Measurements from ENCODE around the gene ATP8A2.

The ATP8A2 gene

DNA sequence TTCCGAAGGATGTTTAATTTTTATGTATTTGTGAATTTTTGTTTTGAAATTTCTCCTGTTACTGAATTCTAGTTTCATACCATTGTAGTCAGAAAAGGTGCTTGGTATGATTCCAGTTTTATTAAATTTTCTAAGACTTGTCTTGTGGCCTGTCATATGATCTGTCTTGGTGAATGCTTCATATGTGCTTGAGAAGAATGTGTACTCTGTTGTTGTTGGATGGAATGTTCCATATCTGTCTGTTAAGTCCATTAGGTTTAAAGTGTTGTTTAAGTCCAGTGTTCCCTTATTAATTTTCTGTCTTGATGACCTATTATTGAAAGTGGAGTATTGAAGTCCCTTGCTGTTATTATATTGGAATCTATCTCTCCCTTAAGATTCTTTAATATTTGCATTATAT lies 273.9 kb downstream of the ATP8A2 start:
- DNase-seq: no peak

DNA sequence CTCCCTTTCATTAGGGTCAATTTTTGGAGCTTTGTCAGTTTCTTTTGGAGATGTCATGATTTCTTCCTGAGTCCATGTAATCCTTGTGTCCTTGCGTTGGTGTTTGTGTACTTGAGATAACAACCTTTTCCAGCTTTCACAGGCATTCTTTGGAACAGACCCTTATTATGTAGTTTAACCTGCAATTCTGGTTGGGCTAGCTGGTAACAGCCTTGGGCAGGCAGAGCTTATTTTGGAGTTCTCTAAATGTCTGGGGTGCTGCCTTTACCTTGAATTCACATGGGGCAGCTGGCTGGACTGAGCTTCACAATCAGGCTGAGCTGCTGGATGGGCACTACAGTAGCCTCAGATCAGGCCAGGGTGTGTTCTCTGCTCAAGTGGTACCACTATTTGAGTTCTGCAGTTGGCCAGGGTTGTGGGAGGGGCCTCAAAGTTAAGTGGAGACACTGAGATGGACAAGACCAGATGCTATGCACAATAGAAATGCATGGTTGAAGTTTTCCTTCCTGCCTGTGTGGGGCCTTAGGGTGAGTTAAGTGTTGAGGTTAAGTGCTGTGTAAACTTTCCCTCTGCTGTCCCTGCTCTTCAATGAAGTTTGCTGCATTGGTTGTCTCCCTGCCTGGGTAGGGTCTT lies 277.3 kb downstream of the ATP8A2 start:
- DNase-seq: no peak

DNA sequence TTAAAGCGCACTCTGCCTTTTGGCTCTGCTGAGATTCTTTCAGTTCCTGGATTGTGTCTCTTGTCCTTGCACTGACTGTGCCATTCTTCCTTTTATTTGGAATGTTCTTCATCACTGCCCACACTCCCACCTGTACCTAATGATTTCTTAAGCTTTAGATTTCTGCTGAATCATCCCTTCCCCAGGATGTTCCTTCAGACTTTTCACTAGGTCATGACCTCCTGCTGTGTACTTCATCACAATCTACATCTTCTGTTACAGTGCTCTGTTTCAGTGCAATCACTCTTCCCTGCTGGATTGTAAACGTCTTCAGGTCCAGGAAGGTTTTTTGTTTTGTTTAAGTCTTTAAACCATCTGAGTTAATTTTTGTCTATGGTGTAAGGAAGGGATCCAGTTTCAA lies 281.0 kb downstream of the ATP8A2 start:
- DNase-seq: no peak

DNA sequence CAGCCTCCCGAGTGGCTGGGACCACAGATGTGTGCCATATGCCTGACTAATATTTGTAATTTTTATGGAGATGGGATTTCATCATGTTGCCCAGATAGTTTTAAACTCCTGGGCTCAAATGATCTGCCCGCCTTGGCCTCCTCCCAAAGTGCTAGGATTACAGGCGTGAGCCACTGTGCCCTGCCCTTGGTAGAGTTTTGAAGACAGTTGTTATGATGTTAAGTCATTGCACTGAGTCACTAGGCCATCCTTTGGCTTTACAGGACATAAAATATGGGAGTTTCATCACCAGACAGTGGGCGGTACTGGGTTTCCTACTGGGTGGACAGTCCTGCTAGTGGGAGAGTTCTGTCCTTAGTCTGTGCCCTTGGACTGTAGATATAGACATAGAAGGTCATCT lies 282.5 kb downstream of the ATP8A2 start:
- DNase-seq: no peak

DNA sequence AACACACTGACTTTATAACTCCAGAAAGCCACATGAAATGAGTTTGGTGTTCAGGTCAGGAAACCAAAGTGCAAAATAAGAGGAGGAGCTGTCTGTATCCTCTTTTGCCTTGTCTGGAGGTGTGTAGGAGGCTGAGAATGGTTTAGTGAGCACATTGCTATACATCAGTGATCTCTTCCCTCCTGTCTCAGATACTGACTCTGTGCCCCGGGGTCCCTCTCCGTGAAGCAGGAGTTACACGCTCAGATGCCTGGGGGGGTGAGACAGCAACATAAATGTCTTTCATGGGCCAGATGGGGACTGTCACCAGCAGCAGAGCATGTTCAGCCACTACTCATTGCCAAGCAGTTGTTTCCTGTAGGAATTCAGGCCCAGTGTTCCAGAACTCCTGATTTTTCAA lies 285.4 kb downstream of the ATP8A2 start:
- no peak for DNase-seq

DNA sequence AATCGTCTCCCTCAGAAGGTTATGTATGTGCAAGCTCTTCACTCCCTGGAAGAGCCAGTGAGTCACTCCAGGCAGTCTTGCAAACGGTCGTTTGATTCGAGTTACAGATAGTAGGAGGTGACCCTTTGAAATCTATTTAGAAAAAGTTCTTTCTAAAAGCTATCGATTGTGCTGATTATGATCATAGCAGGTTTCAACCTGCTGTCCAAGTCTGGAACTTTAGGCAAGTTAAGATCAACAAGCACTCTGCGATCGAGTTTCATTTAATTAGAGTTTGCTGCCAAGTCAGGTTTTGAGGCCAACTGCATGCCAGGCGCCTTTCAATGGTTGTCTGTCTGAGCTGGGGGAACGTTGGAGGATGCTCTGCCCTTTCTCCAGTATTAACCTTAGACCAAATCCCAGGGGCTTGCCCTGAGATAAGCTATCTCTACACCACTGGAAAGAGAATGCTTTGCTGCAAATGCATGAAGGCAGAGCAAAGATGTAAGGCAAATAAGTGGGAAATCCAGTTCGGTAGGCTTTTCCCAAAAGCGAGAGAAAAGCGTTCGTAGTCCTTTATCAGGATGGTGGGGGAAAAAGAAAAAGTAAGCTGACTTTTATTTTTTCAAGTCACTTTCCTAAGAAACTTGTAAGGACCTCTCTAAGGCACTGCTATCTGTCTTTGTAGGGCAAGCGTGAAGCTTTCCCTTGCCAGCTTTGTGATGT lies 287.5 kb downstream of the ATP8A2 start:
- peak; percentile 0 for DNase-seq

DNA sequence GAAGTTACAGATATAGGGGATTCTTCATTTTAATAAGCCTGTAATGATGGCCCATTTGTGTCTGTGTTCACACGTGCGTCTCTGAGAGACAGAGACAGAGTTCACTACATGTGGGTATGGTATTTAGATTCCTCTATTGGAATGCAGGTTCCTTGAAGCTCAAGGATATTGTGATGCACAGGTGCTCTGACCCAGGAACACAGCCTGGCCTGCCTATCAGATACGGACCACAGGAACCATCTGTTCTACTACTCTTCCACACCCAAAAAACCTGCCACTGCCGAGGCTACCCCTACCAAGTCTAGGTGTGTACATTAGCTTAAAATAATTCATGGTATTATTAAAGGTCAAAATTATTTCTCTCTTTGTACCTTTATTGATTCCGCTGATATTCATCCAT lies 289.2 kb downstream of the ATP8A2 start:
- no peak for DNase-seq

DNA sequence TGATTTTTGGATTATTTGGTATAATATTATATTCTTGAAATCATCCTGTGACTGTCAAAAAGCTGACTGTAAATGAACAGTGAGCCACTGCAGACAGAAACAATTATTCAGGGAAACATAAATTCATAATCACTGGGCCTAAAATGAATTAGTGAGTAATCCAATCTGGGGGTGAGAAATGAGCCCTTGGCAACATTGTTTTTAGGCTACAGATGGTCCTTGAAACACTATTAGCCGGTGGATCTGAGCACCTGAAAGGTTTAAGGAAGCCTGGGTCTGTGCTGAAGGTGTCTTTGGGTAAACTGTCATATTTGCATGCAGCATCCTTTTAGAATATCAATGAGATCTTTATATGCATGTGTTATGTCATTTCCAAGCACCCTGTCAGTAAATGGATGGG lies 290.7 kb downstream of the ATP8A2 start:
- DNase-seq: no peak

DNA sequence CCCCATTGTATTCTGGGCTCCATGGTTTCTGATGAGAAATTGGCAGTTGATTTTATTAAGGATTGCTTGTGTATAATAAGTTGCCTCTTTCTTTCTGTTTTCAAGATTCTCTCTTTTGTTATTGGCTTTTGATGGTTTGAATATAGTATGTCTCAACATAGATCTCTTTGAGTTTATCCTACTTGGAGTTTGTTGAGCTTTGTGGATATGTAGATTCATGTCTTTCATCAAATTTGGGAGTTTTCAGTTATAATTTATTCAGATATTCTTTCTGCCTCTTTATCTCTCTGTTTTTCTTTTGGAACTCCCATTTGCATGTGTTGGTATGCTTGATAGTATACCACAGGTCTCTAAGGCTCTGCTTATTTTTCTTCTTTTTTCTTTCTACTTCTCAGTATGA lies 296.6 kb downstream of the ATP8A2 start:
- DNase-seq: no peak

DNA sequence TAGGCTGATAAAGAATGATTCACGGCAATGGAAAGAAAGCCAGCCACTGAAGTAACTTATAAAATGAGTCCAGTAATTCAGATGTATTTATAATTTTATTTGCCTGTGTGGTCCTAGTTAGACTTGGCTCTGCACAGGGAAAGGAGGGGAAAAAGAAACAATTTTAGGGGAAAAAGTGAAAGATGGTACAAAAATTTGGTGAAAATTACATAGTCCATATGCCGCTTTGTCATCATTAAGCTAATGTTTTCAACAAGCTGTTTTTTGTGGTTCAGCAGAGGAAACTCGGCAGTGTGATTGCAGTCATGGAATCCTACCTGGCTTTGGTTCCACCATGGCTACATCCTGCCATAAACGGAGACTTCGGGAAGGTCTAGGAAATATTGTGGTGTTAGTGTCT lies 301.9 kb downstream of the ATP8A2 start:
- DNase-seq: no peak

DNA sequence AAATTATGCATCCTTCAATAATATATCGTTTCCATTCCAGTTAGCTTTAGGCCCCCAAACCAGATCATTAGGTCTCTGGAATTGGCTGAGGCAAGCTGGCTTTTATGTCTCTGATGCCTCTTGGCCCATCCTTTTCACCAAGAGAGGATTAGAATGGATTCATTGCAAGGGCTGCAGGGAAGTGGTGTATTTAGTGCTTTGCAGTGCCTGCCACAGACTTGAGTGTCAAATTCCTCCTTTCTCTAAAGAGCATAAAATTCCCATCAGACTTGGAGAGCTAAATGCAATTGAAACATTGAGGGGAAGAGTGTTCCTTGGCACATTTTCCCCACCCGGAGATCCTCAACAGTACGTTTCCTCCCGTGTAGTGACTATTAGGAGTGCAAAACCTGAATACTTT lies 302.6 kb downstream of the ATP8A2 start:
- DNase-seq: no peak

DNA sequence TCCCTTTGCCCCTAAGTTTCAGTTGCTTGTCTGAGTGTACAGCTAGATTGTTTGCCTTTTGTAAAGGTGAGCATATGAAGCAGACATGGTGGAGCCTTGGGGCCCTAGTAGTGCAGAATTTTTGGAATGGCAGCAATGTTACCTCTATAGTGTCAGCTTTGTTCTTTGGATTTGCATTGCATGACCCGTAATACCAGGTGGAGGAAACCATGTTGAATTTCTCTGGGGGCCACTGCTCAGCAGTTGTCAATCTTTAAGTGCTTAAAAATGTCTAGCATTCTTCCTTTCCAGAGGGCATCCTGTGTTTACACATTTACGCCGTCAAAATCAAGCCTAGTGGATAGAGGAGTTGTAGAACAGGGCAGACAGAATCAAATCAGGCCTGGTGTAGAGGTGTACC lies 303.3 kb downstream of the ATP8A2 start:
- no peak for DNase-seq

DNA sequence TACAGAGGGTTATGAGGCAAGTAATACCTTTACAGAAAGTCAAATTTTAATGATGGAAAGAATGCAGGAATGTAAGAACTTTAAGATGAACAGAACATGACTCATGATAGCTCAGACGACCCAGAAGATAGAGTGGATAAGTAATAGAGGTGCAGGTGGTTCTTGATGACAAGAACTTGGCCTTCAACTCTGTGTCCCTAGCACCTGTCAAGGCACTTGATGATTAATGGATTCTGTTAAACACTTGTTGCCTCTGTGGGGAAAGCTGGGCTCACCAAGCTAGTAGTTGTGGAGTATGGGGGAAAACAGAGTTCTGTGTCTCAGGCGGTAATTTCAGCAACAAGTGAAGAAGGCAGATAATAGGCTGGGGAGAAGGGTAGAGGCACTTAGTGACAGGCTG lies 306.2 kb downstream of the ATP8A2 start:
- no peak for DNase-seq

DNA sequence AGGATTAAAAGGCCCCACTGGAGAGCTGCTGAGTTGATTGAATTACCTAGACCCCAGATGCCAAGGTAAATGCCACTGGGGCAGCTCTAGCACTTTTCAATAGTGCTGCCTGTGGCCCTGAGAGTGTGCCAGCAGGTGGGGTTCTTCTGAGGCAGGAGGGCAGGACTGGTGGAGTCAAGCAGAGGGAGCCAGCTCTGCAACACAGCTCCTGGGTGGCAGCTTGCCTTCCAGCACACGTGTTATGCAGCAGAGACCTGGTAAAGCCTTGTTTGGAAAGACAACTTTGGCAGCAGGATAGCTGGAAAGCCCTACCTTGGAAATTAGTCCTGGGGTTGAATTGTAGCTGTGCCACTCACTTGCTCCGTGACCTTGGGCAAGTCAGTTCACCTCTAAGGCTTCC lies 306.6 kb downstream of the ATP8A2 start:
- no peak for DNase-seq

DNA sequence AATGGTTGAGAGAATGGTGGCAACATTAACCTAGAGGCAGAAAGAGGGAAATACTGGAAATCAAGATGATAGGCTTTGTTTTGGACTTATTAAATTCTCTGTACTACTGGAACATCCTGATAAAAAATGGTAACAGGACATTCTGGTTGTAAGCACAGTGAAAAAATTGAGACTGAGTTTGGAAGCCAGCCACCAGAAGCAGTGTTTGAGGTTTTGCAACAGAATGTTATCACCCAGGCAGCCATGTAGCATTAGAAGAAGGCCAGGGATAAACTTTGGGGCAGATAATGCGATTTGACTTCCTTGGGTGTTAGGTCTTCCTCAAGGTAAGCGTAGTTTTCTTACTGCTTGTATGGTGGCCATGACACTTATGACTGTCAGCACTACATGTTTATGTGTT lies 307.4 kb downstream of the ATP8A2 start:
- no peak for DNase-seq

DNA sequence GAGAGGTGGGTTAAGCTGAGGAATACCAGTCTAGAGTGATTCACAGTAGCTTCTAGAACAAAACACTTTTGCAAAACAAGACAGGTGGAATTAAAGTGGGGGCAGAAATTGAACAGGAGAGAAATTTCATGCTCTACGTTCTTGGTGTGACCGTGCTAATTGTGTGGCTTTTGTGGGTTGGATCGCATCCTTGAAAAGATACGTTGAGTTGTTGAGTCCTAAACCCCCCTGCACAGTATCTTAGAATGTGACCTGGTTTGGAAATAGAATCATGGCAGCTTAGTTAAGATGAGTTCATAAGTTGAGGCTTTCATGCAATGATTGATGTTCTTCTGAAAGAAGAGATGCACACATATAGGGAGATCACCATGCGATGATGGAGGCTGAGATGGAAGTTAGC lies 308.2 kb downstream of the ATP8A2 start:
- no peak for DNase-seq

DNA sequence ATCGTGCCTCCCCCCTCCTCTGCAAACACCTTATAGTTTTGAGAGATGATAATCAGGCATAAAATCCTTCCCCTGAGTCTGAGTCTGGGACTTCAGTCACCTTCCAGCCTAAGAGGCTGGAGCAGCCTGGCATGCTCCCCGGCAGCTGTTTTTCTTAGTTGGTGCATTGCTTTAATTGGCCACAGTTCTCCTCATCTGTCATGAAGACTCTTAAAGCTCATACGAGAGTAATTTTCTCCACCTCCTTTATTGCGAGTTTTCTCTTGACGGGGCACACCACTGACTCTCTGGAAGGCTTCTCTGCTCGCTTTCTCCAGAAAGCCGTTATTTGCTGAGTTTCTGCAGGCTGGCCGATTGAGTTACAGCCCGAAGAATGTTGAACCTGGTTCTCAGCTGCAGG lies 310.5 kb downstream of the ATP8A2 start:
- DNase-seq: no peak

DNA sequence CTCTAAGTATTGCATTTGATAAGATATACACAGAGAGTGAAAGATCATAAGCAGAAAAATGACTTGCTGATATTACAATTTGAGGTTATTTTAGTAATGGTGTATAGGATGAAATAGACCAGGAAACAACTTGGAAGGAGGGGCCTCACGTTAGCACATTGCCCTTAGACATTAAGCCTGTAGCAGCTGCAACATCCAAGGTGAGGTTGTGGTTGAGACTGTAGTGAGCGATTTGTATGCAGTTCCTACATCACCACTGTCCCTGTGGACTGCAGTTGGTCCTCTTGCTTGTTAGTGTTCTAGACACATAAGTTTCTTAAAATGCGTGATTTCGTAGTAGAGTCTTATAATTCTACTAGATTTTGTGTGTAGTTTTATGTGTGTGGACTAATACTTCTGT lies 311.3 kb downstream of the ATP8A2 start:
- DNase-seq: no peak

DNA sequence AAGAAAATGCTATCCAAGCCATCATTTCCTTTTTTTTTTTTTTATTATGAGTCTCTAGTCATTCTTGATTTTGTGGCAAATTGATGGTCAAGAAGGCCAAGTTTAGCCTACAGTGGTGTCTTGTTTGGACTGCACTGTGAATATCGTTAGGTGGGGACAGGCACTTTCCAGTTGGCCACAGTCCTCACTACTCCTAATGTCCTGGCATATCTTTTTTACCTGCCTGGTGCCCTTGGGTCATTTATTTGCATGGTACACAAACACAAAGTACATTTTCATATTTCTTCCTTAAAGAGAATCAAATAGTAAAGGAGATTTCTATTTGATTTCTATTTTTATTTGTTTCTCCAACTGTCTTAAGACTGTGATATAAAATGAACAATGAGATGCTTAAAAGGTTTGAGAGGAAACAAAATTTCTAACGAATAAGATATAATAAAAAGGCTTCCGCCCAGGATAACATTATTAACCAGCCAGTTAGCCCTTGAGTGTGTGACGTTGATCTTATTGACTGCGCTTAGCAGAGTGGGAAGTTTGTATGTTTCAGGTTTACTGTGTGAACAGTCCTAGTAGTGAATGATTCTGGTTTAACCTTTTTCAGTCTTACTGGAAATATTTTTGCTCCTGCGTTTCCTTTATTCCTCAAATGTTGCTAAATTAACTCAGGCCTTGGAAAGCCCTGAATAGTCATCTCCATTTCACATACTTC lies 312.0 kb downstream of the ATP8A2 start:
- DNase-seq: no peak

DNA sequence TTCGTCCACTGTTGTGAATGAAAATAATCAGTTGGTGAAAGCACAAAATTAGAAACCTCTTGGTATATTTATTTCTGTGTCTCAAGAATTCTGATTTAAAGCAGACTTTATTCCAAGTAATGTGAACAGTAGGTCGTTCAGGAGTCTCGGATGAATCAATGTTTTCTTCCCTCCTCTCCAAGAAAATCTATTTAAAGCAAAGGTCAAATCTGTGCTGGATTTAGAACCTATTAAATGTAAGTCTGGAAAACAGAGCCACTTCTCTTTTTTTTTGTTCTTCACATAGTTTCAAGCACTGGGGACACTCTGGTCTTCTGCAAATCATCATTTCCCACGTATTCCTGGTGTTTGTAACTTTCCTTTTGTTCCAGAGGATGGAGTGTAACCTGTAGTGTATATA lies 312.7 kb downstream of the ATP8A2 start:
- no peak for DNase-seq

DNA sequence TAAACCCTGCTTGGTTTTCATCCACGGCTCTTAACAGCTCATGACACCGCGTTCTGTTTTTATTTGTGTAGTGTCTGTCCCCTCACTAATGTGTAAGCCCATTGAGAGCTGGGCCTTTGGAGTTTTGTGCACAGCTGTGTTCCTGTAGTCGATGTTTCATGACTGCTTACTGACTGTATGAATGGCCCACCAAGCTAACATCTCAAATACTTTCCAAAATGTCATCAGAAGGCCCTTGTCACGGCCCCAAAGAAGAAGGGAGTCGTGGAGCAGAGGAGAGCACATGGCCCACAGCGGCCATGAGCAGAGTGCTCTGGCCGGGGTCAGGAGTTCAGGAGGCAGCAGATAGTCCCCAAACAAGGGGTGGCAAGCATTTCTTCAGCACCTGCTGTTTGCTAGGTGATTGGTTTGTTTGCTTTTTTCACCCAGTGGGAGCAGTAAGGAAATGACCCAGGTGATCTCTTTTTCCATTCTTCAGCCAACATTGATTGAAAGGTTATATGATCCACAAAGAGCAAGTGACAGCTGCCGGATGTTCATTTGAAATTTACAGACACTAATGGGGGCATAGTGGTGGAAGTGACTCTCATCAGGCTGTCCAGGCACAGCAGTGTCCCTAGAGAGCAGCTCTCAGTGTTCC lies 315.2 kb downstream of the ATP8A2 start:
- DNase-seq: peak; percentile 71

DNA sequence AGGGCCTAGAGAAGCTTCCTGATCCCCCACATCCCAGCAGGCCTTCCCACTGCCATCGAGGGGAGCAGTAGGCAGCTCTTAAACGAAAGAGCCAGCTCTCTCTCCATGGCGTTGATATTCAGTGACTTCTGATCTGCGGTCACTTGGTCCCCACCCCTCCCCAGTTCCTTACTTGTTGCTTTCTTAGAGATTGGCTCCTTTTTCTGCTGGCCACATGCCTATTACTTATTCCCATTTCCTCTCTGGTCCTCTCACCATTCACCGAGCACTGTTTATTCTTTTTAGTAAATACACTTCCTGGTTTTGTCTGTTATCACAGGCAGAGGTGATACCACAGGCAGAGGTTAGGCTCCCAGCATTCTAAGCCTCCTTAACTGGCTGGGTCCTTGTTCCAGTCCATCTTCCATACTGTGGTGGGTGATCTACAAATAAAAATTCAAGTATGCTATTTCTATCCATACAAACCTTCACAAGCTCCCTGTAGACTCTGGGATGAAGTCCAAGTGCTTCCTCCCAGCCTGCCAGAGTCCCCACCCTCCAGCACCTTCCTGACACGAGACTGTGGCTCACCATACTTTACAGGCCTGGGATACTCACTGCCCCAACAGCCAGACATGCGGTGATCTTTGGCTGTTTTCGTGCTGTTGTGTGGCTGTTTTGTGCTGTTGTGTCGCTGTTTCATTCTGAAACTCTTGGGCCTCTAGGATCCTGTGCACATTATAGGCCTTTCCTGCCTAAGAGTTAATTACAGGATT lies 315.9 kb downstream of the ATP8A2 start:
- DNase-seq: no peak

DNA sequence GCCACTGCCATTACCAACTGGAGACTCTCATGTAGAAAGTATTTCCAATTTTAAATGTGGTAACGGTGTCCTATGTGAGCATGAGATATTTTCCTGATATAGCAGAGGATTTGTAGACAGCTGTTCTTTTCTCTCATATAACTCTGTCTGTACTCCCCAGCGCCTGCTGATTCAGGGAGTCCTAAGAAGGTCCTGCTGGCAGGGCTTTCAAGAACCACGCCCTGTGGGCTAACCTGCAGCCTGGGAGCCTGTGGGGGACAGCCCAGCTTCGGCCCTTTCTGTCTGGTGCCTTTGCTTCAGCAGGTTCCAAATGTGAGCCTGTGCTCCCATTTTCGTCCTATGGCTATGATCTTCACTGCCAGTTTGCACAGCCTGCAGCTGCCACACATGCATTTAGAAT lies 316.8 kb downstream of the ATP8A2 start:
- DNase-seq: no peak
